GM18517 (cell line): ENCODE data around the gene BRIP1.
"Not testable (repeated sequence)": the region's sequence is repeated elsewhere in the genome, so short reads cannot be mapped to it uniquely, and the experiment has no call there.

Experiments
- ATAC-seq: cut with Tn5 transposase; IDR thresholded peaks from one replicate; pipeline ENCODE4 v1.9.1; 2021; ENCODE audit warnings: mild to moderate bottlenecking, moderate library complexity; ENCODE audit not compliant: unreplicated experiment

BRIP1 gene

DNA sequence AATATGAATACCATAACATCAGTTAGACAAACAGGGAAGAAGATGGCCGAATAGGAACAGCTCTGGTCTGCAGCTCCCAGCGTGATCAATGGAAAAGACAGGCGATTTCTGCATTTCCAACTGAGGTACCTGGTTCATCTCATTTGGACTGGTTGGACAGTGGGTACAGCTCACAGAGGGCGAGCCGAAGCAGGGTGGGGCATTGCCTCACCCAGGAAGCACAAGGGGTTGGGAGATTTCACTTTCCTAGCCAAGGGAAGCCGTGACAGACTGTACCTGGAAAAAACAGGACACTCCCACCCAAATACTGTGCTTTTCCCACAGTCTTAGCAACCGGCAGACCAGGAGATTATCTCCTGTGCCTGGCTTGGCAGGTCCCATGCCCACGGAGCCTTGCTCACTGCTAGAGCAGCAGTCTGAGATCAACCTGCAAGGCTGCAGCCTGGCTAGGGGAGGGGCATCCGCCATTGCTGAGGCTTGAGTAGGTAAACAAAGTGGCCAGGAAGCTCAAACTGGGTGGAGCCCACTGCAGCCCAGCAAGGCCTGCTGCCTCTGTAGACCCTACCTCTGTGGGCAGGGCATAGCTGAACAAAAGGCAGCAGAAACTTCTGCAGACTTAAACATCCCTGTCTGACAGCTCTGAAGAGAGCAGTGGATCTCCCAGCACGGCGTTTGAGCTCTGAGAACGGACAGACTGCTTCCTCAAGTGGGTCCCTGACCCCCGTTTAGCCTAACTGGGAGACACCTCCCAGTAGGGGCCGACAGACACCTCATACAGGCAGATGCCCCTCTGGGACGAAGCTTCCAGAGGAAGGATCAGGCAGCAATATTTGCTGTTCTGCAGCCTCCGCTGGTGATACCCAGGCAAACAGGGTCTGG lies 190.1 kb downstream of the BRIP1 start:
- ATAC-seq = not testable (repeated sequence)

DNA sequence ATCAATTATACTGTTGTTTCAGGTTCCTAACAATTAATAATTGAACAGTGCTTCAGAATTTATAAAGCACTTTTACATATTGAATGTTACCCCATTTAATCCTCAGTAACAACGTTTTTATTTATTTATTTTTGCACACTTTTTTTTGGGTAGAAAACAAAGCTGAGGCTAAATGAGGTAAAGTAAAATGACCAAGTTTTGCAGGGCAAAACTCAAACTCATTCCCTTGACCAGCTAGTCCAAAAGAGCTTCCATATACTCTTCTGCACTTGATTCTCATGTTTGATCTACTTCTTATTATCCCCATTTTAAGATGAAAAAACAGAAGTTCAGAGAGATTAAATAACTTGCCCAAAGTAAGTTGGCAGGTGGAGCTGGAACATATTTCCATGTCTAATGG lies 191.2 kb downstream of the BRIP1 start:
- ATAC-seq = no peak

DNA sequence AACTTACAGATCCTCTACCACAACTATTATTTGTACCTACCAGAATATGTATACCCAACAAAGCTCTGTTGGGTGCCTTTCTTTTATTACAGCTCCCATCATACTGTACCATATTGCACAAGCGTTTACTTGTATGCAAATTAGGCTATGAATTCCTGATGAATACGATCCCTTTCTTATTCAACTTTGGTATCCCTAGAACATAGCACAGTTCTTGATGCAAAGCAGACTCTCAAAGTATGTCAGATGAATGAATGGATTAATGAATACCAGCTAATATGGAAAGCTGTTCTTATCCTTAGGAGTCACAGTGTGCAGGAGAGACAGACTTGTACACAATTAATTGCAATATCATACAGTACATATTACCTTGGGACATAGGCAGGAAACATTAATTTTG lies 192.6 kb downstream of the BRIP1 start:
- no peak for ATAC-seq

DNA sequence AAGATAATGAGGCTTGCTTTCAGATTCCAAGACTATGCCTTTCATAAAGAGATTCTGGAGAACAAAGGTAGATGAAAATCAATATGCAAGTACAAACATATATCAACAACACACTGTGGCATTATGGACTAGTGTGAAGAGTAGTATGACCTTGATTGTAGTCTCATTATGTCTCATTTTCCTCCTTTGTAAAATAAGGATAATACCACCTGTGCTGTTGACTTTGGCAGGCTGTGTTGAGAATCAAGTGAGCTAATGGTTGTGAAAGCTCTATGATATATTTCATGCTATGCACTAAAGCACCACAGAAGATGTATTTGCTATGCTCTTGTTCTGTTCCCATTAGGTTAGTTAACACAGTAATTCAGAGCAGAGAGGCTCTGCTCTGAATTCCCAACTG lies 193.8 kb downstream of the BRIP1 start:
- ATAC-seq = no peak

DNA sequence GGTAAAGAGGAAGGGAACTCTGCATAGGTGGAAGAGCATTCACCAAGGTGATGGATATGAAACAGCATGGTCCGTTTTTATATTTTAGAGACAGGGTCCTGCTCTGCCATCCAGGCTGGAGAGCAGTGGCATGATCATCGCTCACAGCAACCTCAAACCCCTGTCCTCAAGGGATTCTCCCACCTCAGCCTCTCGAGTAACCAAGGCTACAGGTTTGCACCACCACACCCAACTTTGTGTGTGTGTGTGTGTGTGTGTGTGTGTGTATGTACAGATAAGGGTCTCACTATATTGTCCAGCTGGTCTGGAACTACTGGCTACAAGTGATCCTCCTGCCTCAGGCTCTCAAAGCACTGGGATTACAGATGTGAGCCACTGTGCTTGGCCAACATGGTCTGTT lies 194.8 kb downstream of the BRIP1 start:
- no peak for ATAC-seq

DNA sequence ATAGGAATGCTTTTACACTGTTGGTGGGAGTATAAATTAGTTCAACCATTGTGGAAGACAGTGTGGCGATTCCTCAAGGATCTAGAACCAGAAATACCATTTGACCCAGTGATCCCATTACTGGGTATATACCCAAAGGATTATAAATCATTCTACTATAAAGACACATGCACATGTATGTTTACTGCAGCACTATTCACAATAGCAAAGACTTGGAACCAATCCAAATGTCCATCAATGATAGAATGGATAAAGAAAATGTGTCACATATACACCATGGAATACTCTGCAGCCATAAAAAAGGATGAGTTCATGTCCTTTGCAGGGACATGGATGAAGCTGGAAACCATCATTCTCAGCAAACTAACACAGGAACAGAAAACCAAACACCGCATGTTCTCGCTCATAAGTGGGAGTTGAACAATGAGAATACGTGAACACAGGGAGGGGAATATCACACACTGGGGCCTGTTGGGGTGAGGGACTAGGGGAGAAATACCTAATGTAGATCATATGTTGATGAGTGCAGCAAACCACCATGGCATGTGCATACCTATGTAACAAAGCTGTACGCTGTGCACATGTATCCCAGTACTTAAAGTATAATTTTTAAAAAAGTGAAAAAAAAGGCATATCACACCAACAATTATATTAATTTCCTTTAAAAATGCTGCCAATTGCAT lies 196.8 kb downstream of the BRIP1 start:
- ATAC-seq = not testable (repeated sequence)

DNA sequence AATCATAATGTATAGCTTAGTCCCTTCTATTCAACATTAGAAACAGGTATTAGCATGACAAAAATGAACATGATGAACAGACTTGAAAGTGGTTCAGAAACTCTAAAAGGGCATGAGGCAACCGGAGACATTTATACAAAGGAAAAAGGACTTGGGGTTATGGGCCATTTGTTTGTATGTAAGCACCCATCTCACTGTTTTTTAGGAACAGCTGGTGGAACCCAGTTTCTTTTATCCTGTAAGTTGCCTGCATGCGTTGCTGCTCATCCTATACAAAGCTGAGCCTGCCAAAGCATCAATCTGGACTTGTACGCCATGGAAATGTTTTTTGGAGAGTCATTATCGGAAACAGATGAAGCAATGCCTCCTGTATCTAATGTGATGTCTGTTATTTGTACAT lies 200.0 kb downstream of the BRIP1 start:
- no peak for ATAC-seq

DNA sequence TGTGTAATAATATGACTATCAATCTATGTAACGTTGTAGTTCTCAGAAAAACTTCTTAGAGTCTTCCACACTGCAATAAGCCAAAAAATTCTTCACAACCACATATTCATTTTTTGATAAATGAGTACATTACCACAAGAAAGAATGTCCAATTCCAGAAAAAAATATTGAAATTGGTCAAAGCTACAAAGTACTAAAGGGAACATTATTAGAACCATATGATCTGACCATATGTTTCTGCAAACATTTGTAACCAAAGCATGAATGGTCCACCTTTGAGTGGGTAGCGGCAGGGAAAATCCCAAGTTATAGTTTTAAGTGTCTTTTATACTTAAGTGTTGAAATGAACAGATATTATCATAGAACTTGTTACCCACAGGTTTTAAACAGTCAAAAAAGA lies 200.6 kb downstream of the BRIP1 start:
- ATAC-seq = no peak

DNA sequence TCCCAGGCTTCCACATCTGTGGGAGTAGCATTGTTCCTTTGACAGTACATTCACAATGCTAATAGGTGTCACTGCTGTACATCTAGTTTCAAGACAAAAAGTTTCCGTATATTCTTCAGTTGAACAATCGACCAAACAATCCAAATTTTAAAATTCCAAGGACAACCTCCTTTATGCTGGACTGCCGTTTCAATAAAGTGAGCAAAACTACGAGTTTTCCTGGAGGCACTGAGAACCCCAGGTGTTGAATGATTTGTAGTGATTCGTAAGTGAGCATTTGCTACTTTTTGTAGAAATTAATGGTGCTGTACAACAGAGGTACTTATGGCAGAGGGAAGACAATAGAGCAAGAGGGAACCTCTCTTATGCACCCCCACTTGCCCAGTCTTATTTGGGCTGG lies 201.1 kb downstream of the BRIP1 start:
- no peak for ATAC-seq

DNA sequence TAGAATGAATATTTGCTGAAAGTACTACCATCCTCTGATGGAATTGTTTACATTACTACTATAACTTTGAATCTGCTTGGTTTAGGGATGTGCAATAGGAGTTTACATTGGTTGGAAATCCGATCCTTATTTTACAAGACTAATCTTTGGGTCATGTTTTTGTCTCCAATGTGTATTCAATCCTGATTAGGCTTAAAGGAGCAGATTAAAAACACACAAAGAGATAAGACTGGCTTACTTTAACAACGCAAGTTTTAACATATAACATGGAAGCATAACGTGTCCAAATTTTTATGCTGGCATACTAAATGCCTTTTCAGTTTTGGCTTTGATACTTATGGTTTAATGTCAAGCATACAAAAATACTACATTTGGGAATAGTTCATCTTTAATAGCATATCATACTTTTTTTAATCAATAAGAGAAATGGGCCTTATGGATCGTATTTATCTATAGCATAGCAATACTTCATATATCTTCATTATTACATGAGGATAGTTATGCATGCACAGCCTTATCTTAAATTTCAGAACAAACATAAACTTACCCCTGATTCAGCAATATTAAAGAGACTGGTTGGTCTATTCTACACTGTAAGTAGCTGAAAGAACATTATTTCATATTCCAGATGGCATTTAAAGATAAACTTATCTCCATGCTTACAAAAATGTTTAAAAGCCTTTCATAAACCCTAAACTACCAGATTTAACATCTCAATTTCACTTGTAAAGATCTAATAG lies 202.4 kb downstream of the BRIP1 start:
- ATAC-seq = no peak

DNA sequence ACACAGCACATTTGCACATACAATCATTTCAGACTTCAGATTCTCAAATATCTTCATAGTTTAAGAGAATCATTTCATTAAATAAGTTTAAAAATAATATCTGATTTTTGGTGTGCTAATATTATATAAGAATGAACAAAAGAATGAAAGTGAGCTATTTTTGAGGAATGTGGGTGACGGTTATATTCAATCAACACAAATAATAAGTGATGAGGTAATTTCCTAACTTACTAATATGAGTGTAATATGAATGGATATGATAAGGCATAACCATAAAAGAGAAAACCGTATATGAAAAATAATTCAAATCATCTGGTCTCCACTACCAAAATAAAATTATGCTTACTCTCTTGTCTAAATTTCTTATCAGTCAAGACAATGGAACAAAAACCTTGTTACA lies 203.9 kb downstream of the BRIP1 start:
- ATAC-seq = no peak

DNA sequence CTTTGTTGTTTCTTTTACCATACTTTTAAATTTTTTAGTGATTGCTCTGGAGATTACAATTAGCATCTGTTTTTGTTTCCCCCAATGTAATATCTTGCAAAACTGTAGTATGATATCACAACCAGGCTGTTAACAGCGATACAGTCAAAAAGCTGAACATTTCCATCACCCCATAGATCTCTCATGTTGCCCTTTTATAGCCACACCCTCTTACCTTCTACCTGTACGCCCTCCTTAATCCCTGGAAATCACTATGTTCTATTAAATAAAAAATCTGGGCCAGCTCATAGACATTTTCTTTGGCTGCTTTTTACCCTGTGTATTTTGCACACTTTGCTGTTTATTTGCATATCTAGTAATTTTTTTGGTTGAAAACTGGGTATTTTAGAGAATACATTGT lies 205.1 kb downstream of the BRIP1 start:
- ATAC-seq = no peak

DNA sequence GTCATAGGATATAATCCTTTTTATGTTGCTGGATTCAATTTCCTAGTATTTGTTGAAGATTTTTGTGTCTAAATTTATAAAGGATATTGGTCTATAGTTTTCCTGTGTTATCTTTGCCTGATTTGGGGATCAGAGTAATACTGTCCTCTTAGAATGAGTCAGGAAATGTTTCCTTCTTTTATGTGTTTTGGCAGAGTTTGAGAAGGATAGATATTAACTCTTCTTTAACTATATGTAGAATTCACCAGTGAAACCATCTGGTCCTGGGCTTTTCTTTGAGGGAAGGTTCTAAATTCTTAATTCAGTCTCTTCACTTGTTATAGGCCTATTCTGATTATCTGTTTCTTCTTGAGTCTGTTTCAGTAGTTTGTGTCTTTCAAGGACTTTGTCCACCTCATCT lies 206.0 kb downstream of the BRIP1 start:
- ATAC-seq = no peak

DNA sequence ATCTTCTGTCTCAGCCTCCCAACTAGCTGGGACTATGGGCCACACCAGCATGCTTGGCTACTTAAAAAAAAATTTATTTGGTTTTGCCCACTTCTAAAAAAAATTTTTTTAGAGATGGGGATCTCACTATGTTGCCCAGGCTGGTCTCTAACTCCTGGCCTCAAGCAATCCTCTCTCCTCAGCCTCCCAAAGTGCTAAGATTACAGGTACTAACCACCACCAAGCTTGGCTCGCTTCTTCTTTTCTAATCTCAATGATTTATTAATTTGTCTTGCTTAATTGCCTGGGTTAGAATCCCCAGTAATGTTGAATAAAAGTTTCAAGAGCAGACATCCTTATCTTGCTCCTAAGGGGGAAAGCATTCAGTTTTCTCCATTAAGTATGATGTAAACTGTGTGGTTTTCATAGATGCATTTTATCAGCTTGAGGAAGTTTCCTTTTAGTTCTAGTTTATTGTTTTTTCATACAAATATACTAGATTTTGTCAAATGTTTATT lies 206.6 kb downstream of the BRIP1 start:
- ATAC-seq = no peak

DNA sequence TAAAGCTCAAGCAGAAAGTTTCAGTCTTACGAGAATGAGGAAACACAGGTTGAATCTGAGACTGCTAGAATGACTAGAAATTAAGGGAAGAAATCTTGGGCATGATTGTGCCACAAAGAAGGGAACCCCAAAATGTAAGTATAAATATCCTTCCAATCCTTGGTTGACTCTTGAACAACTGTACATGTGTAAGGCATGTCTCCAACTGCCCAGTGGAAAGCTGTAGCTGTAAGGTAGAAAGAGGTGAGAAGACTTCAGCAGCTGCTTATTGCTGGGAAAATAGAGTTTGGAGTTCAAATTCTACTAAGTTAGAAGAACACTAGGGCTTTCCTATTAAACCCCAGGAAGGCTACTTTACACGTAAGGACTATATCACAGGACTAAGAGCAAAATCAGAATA lies 212.6 kb downstream of the BRIP1 start:
- no peak for ATAC-seq

DNA sequence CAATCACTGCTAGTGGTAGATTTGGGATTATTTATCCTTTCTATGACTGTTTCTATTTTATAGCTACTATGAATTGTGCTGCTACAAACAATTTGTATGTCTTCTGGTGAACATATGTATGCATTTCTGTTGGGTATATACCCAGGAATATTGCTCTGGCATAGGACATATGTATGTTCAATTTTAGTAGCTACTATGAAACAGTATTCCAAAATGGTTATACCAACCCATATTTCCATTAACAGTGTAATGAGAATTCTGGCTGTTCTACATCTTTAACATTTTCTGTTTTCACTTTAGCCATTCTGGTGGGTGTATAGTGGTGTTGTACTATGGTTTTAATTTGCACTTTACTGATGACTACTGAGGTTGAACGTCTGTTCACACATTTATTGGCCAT lies 214.7 kb downstream of the BRIP1 start:
- ATAC-seq = no peak

DNA sequence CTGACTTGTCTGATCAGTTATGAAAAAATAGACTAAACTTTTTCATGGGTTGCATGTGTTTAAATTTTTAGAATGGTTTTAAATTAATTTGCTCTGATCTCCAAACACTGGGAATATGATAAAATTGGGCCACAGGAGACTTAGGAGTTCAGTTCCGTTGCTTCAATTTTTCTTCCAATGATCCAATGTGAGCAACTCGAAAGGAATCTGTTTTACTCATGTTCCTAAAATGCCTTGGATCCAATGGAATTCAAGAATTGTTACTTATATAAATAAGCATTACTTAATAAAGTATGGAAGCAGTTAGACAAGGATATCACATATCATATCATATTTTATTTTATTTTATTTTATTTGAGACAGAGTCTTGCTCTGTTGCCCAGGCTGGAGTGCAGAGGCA lies 216.3 kb downstream of the BRIP1 start:
- no peak for ATAC-seq

DNA sequence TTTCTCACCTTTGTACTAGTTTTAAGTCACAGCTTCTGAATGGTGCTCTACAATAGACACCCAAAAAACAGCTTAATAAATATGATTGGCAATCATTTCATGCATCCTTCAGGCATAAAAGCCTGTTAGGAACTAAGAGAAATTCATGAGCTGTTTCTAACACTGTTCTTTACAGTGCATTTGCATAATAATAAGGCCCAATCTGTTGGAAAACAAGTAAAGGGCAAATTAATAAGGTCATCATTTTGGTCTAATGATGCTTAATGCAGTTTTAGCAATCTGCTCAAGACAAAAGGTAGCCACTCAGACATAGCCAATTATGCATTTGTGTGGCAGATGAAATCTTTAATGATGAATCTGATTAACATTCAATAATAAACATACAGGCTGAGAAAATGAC lies 216.8 kb downstream of the BRIP1 start:
- ATAC-seq = no peak

DNA sequence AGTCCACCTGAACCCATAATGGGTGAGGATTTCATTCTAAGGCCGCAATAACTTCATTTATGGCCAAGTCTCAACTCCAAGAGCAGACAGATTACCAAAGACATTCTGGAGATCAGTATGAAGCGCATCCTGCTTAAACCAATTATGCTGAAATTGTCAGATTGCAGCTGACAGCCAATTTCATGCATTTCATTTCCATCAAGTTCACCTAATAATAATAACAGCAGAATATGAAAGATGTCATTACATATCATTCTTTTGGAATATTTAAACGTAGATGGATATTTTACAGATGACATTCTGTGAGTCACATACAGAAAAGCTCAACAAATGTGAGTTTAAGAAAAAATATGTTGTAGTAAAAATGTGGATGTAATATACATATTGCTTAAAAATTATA lies 217.4 kb downstream of the BRIP1 start:
- ATAC-seq = no peak

DNA sequence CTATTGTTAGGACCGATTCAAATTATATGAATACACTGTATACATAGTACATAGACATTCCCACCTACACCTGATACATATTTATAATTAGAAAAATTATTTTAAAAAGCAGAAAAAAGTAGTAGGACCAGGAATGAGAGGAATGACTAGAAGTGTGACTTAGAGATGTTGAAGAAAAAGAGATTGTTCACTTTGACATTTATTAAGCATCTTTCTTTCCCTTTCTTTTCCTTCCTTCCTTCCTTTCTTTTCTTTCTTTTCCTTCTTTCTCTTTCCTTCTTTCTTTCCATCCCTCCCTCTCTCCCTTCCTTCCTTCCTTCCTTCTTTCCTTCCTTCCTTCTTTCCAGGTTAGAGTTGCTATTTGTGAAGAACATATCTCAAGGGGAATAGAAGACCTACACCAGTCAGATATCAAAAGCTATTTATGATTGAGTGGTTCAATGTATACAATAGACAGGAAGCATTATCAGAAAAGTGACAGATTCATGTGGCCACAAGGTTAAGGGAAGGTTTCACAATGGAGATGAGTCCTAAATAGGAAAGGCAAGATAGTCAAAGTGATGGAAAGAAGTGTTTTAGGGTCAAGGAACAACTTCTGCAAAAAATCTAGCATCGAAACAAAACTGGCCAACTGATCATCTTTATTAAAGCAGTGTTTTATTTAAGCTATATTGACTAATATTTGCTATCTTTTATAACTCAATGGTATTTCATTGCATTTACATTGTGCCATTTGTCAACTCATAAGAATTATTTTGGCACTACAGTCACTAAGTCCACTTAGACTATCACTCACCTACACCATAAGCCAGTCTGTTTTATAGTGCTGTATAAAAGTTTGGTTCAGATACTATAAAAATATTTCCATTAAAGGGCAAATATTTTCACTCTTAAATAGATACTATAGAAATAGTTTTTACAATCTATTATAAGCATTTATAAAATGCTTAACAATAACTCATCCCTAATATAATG lies 218.2 kb downstream of the BRIP1 start:
- ATAC-seq = no peak
